COLO668 (cell line): ENCODE results near the gene TMEM121B.

Experiments used
- DNase-seq: peaks from one replicate; lab custom pipeline; 2025; ENCODE audit not compliant: unreplicated experiment; lab: John Stamatoyannopoulos, UW

The TMEM121B gene

DNA sequence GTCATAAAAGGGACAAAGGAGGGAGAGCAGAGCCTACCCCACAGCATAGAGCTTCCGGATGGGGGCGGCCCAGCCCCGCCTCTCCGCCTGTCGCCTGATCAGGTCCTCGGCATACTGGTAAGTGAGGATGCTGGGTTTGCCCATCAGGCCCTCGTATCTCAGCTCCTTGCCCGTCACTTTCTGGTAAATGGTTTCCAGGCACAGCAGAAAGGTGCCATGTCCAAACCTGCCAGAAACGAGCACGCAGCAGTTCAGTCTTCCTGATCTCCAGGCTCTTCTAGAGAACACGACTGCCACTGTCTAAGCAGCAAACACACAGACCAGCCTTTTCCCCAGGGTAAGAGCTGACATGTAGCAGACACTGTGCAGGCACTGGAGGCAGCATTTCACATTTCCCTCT is 17.4 kb upstream of the TMEM121B start:
- DNase-seq: no peak

DNA sequence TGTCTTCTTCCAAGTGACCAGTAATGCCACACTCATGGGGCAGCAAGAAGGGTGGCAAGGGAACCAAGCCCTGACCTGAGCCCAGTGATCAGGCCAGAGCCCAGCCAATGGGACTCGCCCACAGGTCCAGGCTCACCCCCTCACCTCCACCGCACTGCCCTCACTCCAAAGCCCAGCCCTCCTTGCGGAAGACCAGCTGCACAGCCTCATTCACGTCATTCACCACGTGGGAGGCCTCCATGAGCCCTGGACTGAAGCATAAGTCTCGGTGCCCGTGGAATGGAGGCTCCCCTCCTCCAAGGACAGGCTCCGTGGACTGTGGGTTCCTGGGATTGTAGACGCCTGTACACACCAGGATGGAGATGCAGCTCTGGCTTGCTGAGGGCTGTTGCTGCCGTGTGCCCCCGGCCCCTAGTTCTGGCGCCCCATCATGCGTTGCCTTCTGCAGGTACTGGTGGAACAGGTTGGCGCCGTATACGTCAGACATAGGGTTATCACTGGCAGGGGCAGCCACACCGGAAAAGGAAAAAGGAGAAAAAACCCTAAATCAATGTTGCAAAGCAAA is 16.8 kb upstream of the TMEM121B start:
- no peak for DNase-seq

DNA sequence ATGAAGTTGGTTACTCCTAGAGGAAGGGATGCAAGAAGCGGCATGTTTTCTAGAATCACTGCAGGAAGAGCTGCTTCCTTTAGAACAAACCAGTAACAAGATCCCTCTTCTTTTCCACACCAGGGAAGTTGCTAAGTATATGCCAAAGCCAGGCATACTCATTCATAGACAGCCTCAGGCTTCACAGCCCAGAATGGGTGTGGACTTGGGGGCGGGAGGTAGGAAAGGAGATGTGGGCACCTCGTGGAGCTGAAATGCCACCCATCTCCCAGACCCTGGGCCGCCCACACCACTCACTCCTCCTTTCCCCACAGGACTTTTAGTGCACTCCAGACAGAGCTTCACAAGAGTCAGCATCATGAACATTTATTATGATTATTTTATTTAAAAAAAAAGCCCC is 16.0 kb upstream of the TMEM121B start:
- DNase-seq: no peak

DNA sequence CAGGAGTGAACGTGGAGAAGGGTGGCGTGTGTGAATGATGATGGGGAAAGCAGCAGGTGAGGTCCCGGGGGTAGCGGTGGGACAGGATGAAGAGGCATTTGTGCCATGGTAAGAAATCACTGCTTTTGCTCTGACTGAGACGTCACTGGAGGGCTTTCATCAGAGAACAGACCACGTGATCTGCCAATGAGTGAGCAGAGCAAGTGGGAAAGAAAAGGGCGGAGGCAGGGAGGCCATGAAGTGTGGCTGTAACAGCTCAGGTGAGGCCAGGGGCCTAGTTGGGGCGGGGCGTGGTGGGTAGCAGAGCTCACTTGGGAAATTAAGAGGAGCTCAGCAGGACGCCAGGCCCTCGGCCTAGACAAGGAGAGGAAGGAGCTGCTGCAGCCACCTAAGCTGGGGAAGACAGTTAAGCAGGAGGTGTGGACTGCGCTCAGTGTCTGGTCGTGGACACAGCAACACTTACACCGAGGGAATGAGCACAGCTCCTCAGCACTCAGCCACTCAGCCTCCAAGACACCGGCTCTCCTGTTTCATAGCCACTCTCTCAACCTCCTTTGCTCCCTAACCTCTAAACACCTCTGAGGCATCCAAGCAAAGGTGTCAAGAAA is 14.1 kb upstream of the TMEM121B start:
- no peak for DNase-seq

DNA sequence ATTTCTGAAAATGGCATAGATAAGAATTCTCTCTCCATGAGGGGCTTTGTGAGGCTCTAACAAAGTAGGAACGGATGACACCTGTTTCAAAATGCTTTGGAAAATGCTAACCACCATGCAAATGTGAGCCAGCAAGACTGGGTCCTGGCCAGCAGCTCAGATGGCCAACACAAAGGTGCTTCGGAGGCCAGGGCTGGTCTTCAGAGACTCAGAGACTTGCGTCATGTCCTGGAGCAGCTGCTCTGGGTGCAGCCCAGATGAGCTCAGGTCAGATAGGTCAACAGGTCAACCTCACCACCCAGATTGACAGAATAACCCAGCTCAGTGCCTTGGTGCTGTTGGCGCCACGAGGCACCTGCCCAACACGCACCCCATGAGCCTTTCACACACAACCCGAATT is 12.0 kb upstream of the TMEM121B start:
- no peak for DNase-seq

DNA sequence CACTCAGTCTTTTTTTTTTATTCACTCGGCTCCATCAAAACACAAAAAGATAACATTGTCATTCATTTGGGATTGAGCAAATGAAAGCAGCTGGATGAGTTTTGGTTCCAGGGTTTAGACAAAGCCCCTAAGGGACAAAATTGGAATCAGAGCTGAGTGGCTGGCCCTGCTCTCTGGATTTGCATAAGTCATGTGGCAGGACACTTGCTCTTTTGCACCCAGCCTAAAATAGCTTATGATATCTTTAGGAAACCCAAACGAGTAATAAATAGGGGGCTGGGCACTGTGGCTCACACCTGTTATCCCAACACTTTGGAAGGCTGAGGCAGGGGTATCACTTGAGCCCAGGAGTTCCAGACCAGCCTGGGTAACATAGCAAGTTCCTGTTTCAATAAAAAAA is 11.0 kb upstream of the TMEM121B start:
- DNase-seq: no peak

DNA sequence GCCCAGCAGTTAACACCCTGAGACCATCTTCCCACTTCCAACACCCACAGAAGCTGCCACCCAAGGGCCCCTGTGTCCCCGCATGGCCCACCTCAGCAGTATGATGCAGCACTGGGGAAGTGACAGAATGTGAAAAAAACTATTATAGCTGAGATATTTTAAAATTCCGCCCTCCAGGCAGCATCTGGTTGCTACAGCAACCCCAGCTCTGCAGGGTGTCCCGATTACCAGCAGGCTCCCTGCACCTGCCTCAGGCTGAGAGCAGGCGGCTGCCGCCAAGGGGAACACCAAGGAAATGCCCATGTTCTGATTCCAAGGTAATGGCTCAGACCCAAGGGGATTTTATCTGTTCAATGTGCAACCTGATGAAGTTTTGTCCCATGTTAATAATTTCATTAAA is 10.5 kb upstream of the TMEM121B start:
- peak; percentile 51 for DNase-seq

DNA sequence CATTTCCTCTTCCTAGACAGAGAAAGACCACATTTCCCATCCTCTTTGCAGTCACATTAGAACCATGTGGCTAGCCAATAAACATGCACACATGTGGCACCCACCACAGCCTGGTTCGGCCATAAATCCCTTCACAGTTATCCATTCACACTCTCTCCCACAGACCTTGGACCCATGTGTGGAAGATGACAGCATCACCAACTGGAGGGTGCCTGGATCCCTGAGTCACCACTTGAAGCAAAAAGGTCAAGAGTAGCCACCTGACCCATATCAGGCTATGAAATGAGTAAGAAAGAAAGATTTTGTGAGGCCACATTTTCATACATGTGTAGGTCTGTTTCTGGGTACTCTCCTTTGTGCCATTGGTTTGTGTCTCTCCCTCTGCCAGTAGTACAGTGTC is 9.0 kb upstream of the TMEM121B start:
- DNase-seq: no peak

DNA sequence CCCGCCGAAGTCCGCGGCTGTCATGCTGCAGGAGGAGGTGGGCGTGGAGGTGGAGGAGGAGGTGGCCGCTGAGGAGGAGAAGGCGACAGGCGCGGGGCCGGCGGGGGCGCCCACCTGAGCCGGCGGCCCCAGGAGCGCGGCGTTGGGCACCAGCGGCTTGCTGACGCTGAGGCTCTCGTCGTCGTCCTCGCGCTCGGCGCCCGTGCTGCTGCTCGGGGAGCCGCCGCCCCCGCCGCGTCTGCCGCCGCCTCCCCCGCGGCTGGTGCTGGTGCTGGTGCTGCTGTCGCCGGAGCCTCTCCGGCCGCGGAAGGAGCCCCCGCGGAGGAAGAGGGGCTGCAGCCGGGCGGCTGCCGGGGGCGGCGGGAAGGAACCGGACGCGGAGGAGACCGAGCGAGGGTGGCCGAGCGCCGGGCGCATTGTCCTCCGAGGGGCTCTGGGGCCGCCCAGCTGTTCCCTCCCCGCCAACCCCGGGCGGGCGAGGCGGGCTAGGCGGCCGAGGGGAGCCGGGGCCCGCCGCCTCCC is 388 bp downstream of the TMEM121B start:
- peak; percentile 71 for DNase-seq

DNA sequence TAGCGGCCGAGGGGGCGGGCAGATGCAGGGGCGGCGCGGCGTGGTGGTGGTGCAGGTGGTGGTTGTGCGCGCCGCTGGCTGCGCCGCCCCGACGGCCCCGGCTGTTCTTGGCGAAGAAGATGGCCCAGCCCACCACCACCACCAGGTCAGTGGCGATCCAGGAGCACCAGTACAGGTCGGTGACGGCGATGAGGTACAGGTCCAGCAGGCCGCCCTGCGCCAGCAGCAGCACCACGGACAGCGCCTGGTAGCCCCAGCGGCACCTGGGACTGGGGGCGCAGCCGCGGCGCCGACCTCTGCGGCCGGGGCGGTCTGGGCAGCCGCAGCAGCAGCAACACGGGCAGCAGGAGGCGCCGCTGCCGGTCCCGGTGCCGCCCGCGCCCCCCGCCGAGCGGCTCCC is 879 bp downstream of the TMEM121B start:
- peak; percentile 43 for DNase-seq

DNA sequence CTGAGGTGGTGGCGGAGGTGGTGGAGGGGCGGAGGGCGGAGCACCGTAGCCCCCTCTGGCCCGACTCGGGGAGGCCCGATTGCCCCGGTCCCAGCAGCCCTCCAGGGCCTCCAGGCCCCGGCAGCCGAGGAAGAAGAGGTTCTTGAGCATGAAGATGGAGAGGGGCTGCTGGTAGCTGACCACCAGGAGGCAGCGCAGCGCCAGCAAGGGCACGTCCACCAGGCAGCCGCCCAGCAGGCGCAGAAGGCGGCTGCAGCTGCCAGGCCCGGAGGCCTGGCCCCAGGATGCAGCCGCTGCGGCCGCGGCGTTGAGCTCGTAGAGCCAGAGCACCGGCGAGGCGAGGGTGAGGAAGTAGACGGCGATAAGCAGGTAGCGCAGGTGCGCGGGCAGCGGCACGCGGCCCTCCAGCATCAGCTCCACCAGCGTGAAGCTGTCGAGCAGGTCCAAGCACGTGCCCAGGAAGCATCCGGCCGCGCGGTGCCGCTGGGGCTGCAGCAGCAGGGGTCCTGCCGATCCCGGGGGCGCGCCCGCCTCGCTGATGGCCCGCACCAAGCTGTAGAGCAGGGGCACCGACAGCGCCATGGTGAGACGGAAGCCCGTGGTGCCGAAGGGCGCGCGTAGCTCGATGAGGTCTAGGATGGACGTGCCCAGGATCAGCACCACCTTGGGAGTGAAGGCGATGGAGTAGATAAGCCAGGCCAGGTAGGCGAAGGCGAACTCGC is 1.5 kb downstream of the TMEM121B start:
- DNase-seq: peak; percentile 31

DNA sequence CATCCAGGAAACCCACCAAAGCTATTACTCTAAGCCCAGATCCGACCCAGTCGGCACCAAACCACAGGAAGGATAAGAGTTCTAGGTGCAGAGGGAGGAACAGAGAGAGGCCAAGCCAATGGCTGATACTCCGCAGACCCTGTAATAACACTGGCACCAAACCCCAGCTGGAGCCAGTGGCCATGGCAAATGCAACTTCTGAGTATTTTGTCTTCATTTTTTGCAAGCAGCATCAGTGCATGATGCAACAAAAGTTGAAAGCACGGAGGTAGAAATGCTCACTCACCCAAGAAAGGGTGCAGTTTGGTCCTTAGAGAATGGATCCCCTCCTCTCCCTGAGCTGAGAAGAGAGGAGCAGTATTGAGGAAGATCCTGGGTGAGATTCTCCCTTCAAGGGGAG is 2.8 kb downstream of the TMEM121B start:
- DNase-seq: no peak

DNA sequence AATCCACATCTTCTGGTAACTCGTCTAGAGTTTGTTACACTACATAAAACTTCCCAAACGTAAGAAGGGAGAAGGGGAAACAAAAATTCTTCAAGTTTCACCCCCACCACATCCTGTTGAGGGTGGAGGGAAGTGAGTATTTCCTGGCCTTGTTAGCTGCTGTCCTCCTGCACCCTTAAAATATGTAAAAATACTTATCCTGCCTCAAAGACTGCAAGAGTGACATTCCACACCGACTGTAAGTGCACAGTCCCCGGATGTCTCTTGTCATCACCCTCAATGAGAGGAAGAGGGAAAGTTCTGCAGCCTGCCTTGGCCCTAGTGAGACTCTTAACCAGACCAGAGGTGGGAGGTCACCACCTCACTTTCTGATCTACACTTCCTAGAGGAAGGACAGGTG is 3.3 kb downstream of the TMEM121B start:
- no peak for DNase-seq

DNA sequence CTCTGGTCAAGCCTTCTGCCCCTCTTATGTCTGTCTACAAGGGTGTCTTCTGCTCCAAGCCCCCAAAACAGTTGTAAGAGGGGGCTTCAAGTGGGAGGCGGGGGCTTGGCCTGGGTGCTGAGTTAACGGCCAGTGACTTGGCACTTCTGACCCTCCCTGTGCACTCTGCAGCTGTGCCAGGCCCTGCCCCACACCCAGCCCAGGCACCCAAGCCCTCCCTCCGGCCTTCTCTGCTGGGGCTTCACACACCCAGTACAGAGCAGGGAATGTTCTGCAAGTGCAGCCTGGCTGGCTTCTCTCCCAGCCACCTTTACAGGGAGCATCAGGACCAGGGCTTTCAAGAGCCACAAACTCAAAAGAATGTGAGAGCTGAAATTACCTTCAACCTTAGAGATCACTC is 3.8 kb downstream of the TMEM121B start:
- no peak for DNase-seq

DNA sequence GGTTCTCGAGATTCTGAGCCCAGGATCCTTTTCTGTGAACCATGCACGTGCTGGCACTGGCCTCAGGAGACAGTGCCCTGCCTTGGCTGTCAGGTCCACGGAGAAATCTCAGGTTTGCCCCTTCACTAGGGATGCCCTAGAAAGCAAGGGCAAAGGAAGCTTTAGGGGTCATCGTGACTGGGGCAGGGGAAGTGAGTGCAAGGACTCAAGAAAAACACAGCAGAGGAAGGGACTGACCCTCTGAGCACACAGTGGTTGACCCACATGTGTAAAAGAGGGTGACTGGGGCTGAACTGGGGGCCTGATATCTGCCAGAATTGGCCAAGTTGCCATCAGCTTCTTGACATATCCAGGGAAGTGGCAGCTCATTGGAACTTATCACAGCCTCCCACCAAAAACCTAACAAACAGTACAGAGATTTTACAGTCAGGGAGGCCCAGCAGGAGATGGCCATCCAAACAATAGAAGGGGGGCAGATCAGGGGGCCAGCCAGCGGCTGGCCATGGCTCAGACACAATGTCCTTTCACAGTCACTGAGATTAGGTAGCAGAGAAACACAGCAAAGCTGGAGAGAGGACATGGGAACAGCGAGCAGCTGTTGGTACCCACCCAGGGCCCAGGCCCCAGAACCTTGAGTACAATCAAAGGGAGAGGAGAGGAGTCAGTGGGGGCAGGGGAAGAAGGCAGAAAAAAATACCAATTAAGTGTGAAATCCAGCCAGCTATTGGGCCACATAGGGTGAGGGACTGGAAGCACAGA is 4.4 kb downstream of the TMEM121B start:
- DNase-seq: no peak

DNA sequence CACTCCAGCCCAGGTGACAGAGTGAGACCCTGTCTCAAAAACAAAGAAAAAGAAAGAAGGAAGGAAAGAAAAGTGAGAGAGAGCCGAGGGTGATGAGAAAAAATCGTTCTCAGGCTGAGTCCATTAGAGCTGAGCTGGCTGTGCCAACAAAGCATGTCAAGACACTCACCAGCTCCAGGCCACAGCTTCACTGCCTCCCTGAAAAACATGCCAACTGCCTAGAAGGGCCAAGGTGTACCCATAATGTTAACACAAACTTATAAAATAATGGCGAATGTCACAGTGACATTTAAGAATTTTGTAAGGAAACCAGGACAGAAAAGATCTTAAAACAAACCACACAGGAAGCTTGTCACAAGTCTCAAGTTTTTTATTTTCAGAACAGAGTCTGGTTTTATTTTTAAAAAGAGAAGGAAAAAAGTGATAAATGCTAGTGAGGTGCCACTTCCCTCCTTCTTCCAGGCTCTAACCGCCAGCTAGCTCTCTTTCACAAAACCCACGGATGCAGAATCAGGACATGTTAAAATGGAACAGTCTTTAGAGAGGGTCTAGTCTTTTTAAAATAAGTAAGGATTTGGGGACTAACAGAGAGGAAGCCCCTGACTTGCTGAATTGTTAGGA is 5.1 kb downstream of the TMEM121B start:
- no peak for DNase-seq

DNA sequence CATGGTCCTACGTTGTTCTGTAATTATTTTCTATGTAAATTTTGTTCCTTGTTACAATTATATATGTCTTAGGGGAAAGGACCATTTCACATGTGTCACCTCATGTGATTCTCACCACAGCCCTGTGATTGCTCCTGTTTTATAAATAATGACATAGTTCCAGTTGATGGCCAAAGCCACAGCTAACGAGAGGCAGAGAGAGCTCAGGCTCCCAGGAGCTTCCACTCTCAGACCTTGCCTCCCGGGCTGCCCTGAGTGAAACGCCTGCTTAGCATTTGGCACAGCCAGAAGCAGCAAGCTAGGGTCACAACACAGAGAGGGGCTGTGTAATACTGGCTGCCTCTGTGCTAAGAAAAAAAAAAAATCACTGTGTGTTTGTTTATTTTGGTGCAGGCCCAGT is 5.9 kb downstream of the TMEM121B start:
- DNase-seq: no peak

DNA sequence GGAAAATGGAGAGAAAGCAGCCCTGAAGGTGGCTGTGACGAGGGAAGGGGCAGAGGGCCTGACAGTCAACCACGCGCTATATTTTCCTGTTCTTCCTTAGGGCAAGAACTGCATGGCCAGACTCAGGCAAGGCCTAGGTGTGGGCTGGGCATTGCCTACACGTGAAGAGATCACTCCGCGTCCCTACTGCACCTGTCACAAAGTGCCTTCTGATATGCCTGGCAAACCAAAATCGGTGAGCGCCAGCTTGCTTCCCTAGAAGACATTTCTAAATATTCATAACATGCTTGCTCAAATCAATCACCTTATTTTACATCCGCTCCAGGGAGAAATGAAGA is 6.3 kb downstream of the TMEM121B start:
- DNase-seq: no peak

DNA sequence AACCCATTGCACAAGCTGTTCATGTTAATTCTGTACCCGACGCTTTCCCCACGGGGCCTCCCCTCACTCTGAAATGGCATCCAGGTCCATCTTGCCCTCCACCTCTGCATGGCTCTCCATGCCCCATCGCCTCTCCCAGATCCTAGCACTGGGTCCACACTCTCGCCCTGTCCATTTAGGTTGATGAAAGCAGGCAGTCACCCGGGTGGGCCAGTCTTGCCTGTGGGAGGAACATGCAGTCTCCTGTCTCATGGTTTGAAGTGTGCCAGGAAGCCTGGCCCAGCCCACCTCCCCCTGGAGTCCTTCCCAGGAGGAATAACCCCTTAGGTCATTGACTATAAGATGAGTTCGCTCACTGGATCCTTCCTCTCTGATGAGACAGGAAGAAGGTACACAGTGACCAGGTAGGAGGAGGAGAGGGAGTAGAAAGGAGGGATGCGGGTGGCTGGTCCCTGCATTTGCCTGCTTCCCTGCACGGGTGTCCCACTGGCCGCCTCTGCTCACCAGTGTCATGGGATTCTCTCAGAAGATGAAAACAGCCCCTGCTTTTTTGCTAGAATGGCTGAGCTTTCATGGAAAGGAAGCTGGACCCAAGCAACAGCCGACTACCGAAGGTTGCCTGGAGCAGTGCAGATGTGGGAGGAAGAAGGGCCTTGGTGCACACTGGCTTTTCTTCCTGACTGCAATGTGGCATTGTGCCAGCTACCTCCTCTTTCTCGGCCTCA is 6.8 kb downstream of the TMEM121B start:
- DNase-seq: no peak

DNA sequence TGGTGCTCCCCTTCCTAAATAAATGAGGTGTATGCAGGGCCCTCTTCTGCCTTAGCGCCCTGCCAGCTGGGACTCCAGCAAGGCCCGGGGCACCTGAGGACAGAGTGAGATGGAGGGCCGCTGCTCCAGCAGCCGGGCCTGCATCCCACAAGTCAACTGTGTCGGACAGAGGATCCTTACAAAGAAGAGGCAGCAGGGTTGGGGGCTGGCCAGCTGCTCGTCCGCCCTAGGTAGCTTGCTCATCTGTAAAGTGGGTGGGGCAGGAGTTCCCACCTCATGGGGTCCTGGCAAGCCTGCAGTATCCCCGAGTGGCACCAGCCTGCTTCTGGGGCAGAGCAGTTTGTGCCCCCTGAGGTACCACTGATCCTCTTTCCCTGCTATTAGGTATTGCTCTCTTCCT is 7.6 kb downstream of the TMEM121B start:
- no peak for DNase-seq
